HG02981 (cell line): ENCODE measurements around the gene TTC28.

Experiments
- ATAC-seq: cut with Tn5 transposase; IDR thresholded peaks from one replicate; pipeline ENCODE4 v1.9.1; 2021; ENCODE audit warnings: mild to moderate bottlenecking, moderate library complexity; ENCODE audit not compliant: unreplicated experiment

TTC28 gene

GRCh38 chr22:28151151-28151816, 528.4 kb downstream of the TTC28 start:
- no peak for ATAC-seq

GRCh38 chr22:28148816-28149465, 530.7 kb downstream of the TTC28 start:
- no peak for ATAC-seq

GRCh38 chr22:28147401-28147800, 532.2 kb downstream of the TTC28 start:
- ATAC-seq = no peak

- no peak for ATAC-seq
Measured at GRCh38 chr22:28146401-28147314, 533.0 kb downstream of the TTC28 start.

- ATAC-seq = no peak
Measured at GRCh38 chr22:28143961-28144745, 535.5 kb downstream of the TTC28 start.

GRCh38 chr22:28143241-28143865, 536.3 kb downstream of the TTC28 start:
- ATAC-seq = no peak

- ATAC-seq = no peak
Measured at GRCh38 chr22:28142361-28142961, 537.2 kb downstream of the TTC28 start.

GRCh38 chr22:28141614-28142013, 538.0 kb downstream of the TTC28 start:
- no peak for ATAC-seq

- no peak for ATAC-seq
Measured at GRCh38 chr22:28139961-28140360, 539.7 kb downstream of the TTC28 start.

- no peak for ATAC-seq
Measured at GRCh38 chr22:28139516-28139915, 540.1 kb downstream of the TTC28 start.

GRCh38 chr22:28137036-28137435, 542.6 kb downstream of the TTC28 start:
- no peak for ATAC-seq

GRCh38 chr22:28132466-28132865, 547.2 kb downstream of the TTC28 start:
- no peak for ATAC-seq

- no peak for ATAC-seq
Measured at GRCh38 chr22:28129319-28129962, 550.2 kb downstream of the TTC28 start.

GRCh38 chr22:28128827-28129226, 550.8 kb downstream of the TTC28 start:
- ATAC-seq = no peak

- no peak for ATAC-seq
Measured at GRCh38 chr22:28125799-28126198, 553.8 kb downstream of the TTC28 start.

- ATAC-seq = no peak
Measured at GRCh38 chr22:28123989-28124766, 555.5 kb downstream of the TTC28 start.

GRCh38 chr22:28120691-28121592, 558.7 kb downstream of the TTC28 start:
- ATAC-seq = no peak
